Activated naive CD4-positive, alpha-beta T cell treated with anti-CD3 and anti-CD28 coated beads, Interleukin-2, amount 10 ng/mL, durations not matched to agents 5 hours and 36 hours (primary cell): ENCODE data around the gene LRRC37A. TPM values are rescaled to one million over a fixed set of nuclear protein-coding genes. Genes with fewer than 3 reads are reported as not detected.

Experiments
- total RNA-seq, 2 experiments: library from RNA; stranded (reverse); gene quantifications; one replicate each; pipeline ENCODE4 v1.2.3, GENCODE V29; 2021

The LRRC37A gene
- 1 to 10 TPM; 7.1 to 8.0 TPM for total RNA-seq

DNA sequence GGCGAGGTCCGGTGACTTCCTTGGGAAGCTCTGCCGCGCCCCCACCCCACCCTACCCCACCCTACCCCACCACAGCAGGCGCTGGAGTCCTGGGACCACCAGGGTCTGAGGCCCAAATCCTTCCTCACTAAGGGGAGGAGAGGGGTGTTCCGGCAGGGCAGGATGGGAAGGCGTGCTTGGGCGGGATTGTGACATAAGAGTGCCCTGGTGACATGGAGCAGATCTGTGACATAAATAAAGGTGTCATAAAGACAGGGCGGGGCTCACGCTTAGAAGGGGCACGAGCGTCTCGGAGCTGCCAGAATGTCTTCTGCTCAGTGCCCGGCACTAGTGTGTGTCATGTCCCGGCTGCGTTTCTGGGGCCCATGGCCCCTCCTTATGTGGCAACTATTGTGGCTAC, at the start of gene LRRC37A:
Gene LRRC37A, plus strand, starts transcription at position 301 of the 400 bp plus-strand sequence. Its CDS starts 3 bp downstream, at position 304.

DNA sequence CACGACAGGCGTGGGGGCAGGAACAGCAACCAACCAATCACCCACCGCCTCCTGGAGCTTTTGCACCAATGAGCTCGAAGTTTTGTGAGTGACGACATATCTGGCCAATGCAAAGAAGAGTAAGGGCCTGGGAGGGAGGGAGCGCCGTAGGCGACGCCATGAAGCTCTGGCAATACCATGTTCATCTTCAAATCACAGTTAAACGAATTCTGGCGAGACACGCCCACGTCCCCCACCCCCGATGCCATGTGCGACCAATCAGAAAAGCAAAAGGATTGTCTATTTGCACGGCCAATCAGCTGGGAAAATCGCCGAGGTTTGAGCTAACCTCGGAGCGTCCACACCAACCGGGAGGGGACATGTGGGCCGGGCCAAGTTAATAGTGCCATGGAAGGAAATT, 66.8 kb downstream of the LRRC37A start, which contains the start of gene ARL17B:
Gene ARL17B, minus strand, starts transcription at position 12 of the 400 bp plus-strand sequence. CDS start 3,369 bp downstream, outside the sequence.

Other genes starting within 250 kb of the LRRC37A start
- 100 to 1,000 TPM; 118 to 128 TPM for gene KANSL1, start 101.7 kb upstream of the LRRC37A start, total RNA-seq
- gene ARL17B, start 66.6 kb downstream of the LRRC37A start, total RNA-seq, result 10 to 100 TPM; 26.8 to 29.5 TPM
- 10 to 100 TPM; 26.6 to 28.3 TPM for gene LRRC37A2, start 217.3 kb downstream of the LRRC37A start, total RNA-seq